Neural cell (in vitro differentiated cells): ENCODE measurements around the gene MTTP. TPM values are rescaled to one million over a fixed set of nuclear protein-coding genes. Genes with fewer than 3 reads are reported as not detected.

Experiments used
- H2AFZ ChIP-seq: fragments of 200-600, 300-800 bp; sonication (generic), shearing (Covaris generic); 2 replicates; pipeline ENCODE4 v1.6.0; 2014; ENCODE audit warnings: low read depth, mild to moderate bottlenecking, antibody characterized with exemption, low read length, moderate library complexity
- H3F3A ChIP-seq: fragments of 200-600 bp; shearing (Covaris generic); 2 replicates; pipeline ENCODE4 v1.6.1; 2016; ENCODE audit warnings: mild to moderate bottlenecking, moderate library complexity, mixed read lengths, antibody characterized with exemption, low read length; ENCODE audit not compliant: insufficient read depth, poor library complexity, severe bottlenecking
- H3K27ac ChIP-seq: fragments of 200-600, 300-800 bp; sonication (generic), shearing (Covaris generic); 2 replicates; pipeline ENCODE4 v1.5.1; 2014; ENCODE audit warnings: mild to moderate bottlenecking, low read length, moderate library complexity
- H3K27me3 ChIP-seq: fragments of 300-800, 200-600 bp; sonication (generic), shearing (Covaris generic); 2 replicates; pipeline ENCODE4 v1.6.0; 2014; ENCODE audit warnings: mild to moderate bottlenecking, low read depth, low read length, moderate library complexity; ENCODE audit not compliant: insufficient read depth
- H3K36me3 ChIP-seq: fragments of 300-800, 200-600 bp; sonication (generic), shearing (Covaris generic); 2 replicates; pipeline ENCODE4 v1.5.1; 2014; ENCODE audit warnings: mild to moderate bottlenecking, antibody characterized with exemption, low read length, moderate library complexity; ENCODE audit not compliant: insufficient read depth
- H3K4me2 ChIP-seq: fragments of 300-800, 200-600 bp; sonication (generic), shearing (Covaris generic); 2 replicates; pipeline ENCODE4 v1.6.0; 2014; ENCODE audit warnings: mild to moderate bottlenecking, low read length
- H3K4me3 ChIP-seq: fragments of 300-800, 200-600 bp; sonication (generic), shearing (Covaris generic); 2 replicates; pipeline ENCODE4 v1.5.1; 2014; ENCODE audit warnings: mild to moderate bottlenecking, low read length, moderate library complexity
- H3K79me2 ChIP-seq: fragments of 200-600 bp; shearing (Covaris generic); replicated peaks from 2 replicates; pipeline ENCODE4 v1.6.0; 2014; ENCODE audit warnings: mild to moderate bottlenecking, low read length, moderate library complexity; ENCODE audit not compliant: insufficient read depth
- H3K9ac ChIP-seq: fragments of 300-800, 200-600 bp; sonication (generic), shearing (Covaris generic); 2 replicates; pipeline ENCODE4 v1.6.1; 2016; ENCODE audit warnings: mild to moderate bottlenecking, low read length, mixed read lengths
- H3K9me2 ChIP-seq: fragments of 200-600 bp; shearing (Covaris generic); 2 replicates; pipeline ENCODE4 v1.6.1; 2016; ENCODE audit warnings: mild to moderate bottlenecking, low read length, mixed read lengths; ENCODE audit not compliant: insufficient read depth
- H3K9me3 ChIP-seq: fragments of 200-600, 300-800 bp; sonication (generic), shearing (Covaris generic); 2 replicates; pipeline ENCODE4 v1.6.1; 2016; ENCODE audit warnings: mild to moderate bottlenecking, mixed run types, low read length, moderate library complexity, mixed read lengths
- H4K20me1 ChIP-seq: fragments of 200-600 bp; shearing (Covaris generic); 2 replicates; pipeline ENCODE4 v1.6.1; 2016; ENCODE audit warnings: mild to moderate bottlenecking, mixed run types; ENCODE audit not compliant: insufficient read depth
- CTCF ChIP-seq: fragments of 450-650 bp; IDR thresholded peaks from 2 replicates; pipeline ENCODE4 v1.5.1; 2014; ENCODE audit warnings: antibody characterized with exemption, mild to moderate bottlenecking, moderate library complexity; ENCODE audit not compliant: poor library complexity, severe bottlenecking
- EP300 ChIP-seq: fragments of 450-650 bp; conservative IDR thresholded peaks from 2 replicates; pipeline ENCODE4 v1.6.1; 2014; ENCODE audit warnings: antibody characterized with exemption, mild to moderate bottlenecking, moderate library complexity; ENCODE audit not compliant: poor library complexity, severe bottlenecking
- EZH2 ChIP-seq: fragments of 200-600, 300-800 bp; shearing (Covaris generic), sonication (generic); IDR thresholded peaks from 2 replicates; pipeline ENCODE4 v1.6.1; 2014; ENCODE audit warnings: antibody characterized with exemption, low read length, borderline replicate concordance, mild to moderate bottlenecking; ENCODE audit not compliant: insufficient read depth, poor library complexity, severe bottlenecking
- MXI1 ChIP-seq: fragments of 450-650 bp; conservative IDR thresholded peaks from 2 replicates; pipeline ENCODE4 v1.6.1; 2014; ENCODE audit warnings: antibody characterized with exemption, mild to moderate bottlenecking; ENCODE audit not compliant: poor library complexity, severe bottlenecking
- POLR2AphosphoS5 ChIP-seq: IDR thresholded peaks from 2 replicates; pipeline ENCODE4 v1.6.1; 2012
- RAD21 ChIP-seq: fragments of 450-650 bp; conservative IDR thresholded peaks from 2 replicates; pipeline ENCODE4 v1.6.1; 2014; ENCODE audit warnings: antibody characterized with exemption, mild to moderate bottlenecking, moderate library complexity
- REST ChIP-seq: IDR thresholded peaks from 2 replicates; pipeline ENCODE4 v1.6.1; 2012; ENCODE audit warnings: borderline replicate concordance
- SMC3 ChIP-seq: fragments of 450-650 bp; conservative IDR thresholded peaks from 2 replicates; pipeline ENCODE4 v1.6.1; 2014; ENCODE audit warnings: antibody characterized with exemption, mild to moderate bottlenecking, moderate library complexity; ENCODE audit not compliant: poor library complexity
- TAF1 ChIP-seq: IDR thresholded peaks from 2 replicates; pipeline ENCODE4 v1.6.1; 2012; ENCODE audit warnings: low read depth
- polyA plus RNA-seq: library from polyadenylated mRNA; depleted of rRNA; stranded (reverse); fragments of >200 nt; gene quantifications from 2 replicates; pipeline ENCODE4 v1.2.3, GENCODE V29; 2014

Gene MTTP
- polyA plus RNA-seq, 1 donor from 2014 or later = 1.2 TPM

- Histone ChIP-seq H3K79me2 (no peaks in the 10 kb centered on the region), H2AFZ (no peak overlapping the region)
- no peak for TF ChIP-seq SMC3
- no peak for TF ChIP-seq MXI1
- no peak for TF ChIP-seq TAF1
- TF ChIP-seq POLR2AphosphoS5 = no peak
- no peak for TF ChIP-seq EZH2
- TF ChIP-seq EP300 = no peak
- no peak for TF ChIP-seq REST
- no peak for TF ChIP-seq CTCF
- no peak for TF ChIP-seq RAD21
Measured at GRCh38 chr4:99573735-99574368, 772 bp upstream of the MTTP start.

GRCh38 chr4:99578714-99579113 lies 4.1 kb downstream of the MTTP start:
- Histone ChIP-seq H3K27ac (no peak overlapping the region), H3K9me3 (no peaks in the 10 kb centered on the region), H3K9ac (no peak overlapping the region), H3K4me2 (no peak overlapping the region), H4K20me1 (no peaks in the 10 kb centered on the region), H3K27me3 (no peaks in the 10 kb centered on the region), H3K9me2 (no peaks in the 10 kb centered on the region), H3K4me3 (no peak overlapping the region), H3F3A (no peaks in the 10 kb centered on the region), H2AFZ (no peak overlapping the region), H3K79me2 (no peaks in the 10 kb centered on the region), H3K36me3 (no peaks in the 10 kb centered on the region)
- no peak for TF ChIP-seq CTCF
- TF ChIP-seq SMC3 = no peak
- no peak for TF ChIP-seq POLR2AphosphoS5
- no peak for TF ChIP-seq RAD21
- no peak for TF ChIP-seq TAF1
- TF ChIP-seq EP300 = no peak
- TF ChIP-seq MXI1 = no peak
- TF ChIP-seq REST = no peak
- TF ChIP-seq EZH2 = no peak

More at GRCh38 chr4:99573735-99574368, 772 bp upstream of the MTTP start:
- Histone ChIP-seq H3K36me3 (no peaks in the 10 kb centered on the region), H3K9me3 (no peaks in the 10 kb centered on the region), H3K4me3 (no peak overlapping the region), H3K4me2 (no peak overlapping the region), H3K9me2 (no peaks in the 10 kb centered on the region), H3K9ac (no peak overlapping the region), H3F3A (no peaks in the 10 kb centered on the region), H3K27ac (no peak overlapping the region), H3K27me3 (no peaks in the 10 kb centered on the region), H4K20me1 (no peaks in the 10 kb centered on the region)
